IPS-18c (cell line): ENCODE results near the gene USP15.

Source experiments
- H3K4me3 ChIP-seq: 2 replicates; pipeline ENCODE4 v1.7.0; 2013; ENCODE audit warnings: low read depth, mild to moderate bottlenecking, low read length, moderate library complexity; ENCODE audit not compliant: insufficient read depth
- H3K9me3 ChIP-seq: one replicate; pipeline ENCODE4 v1.6.1; 2013; ENCODE audit warnings: mild to moderate bottlenecking, low read length, moderate library complexity; ENCODE audit not compliant: control insufficient read depth, insufficient read depth

Gene USP15

GRCh38 chr12:62296001-62296400 is 35.8 kb downstream of the USP15 start:
- Histone ChIP-seq H3K4me3 (no peak overlapping the region), H3K9me3 (no peaks in the 10 kb centered on the region)

GRCh38 chr12:62297321-62297720 is 37.1 kb downstream of the USP15 start:
- no peaks in the 10 kb centered on the region for H3K9me3 ChIP-seq
- no peak overlapping the region for H3K4me3 ChIP-seq

GRCh38 chr12:62299617-62300016 is 39.4 kb downstream of the USP15 start:
- no peak overlapping the region for H3K4me3 ChIP-seq

GRCh38 chr12:62301080-62301798 is 41.0 kb downstream of the USP15 start:
- no peaks in the 10 kb centered on the region for H3K9me3 ChIP-seq
- H3K4me3 ChIP-seq = no peak overlapping the region

More at GRCh38 chr12:62299617-62300016, 39.4 kb downstream of the USP15 start:
- H3K9me3 ChIP-seq = no peaks in the 10 kb centered on the region

GRCh38 chr12:62301799-62302133 is 41.6 kb downstream of the USP15 start:
- Histone ChIP-seq H3K9me3 (no peaks in the 10 kb centered on the region), H3K4me3 (no peak overlapping the region)

- Histone ChIP-seq H3K4me3 (no peak overlapping the region), H3K9me3 (no peaks in the 10 kb centered on the region)
These were observed 44.4 kb downstream of the USP15 start for GRCh38 chr12:62304560-62304959.

GRCh38 chr12:62305778-62306177 is 45.6 kb downstream of the USP15 start:
- H3K4me3 ChIP-seq = no peak overlapping the region
- no peaks in the 10 kb centered on the region for H3K9me3 ChIP-seq

GRCh38 chr12:62306569-62307530 is 46.6 kb downstream of the USP15 start:
- Histone ChIP-seq H3K9me3 (no peaks in the 10 kb centered on the region), H3K4me3 (no peak overlapping the region)

GRCh38 chr12:62308201-62308600 is 48.0 kb downstream of the USP15 start:
- no peak overlapping the region for H3K4me3 ChIP-seq
- H3K9me3 ChIP-seq = no peaks in the 10 kb centered on the region

GRCh38 chr12:62313727-62314380 is 53.6 kb downstream of the USP15 start:
- Histone ChIP-seq H3K4me3 (no peak overlapping the region), H3K9me3 (no peaks in the 10 kb centered on the region)

- Histone ChIP-seq H3K9me3 (no peaks in the 10 kb centered on the region), H3K4me3 (no peak overlapping the region)
These were observed 56.8 kb downstream of the USP15 start for GRCh38 chr12:62317017-62317416.

GRCh38 chr12:62319058-62319457 is 58.9 kb downstream of the USP15 start:
- Histone ChIP-seq H3K4me3 (no peak overlapping the region), H3K9me3 (no peaks in the 10 kb centered on the region)

GRCh38 chr12:62320054-62320453 is 59.9 kb downstream of the USP15 start:
- Histone ChIP-seq H3K4me3 (no peak overlapping the region), H3K9me3 (no peaks in the 10 kb centered on the region)

- Histone ChIP-seq H3K9me3 (no peaks in the 10 kb centered on the region), H3K4me3 (no peak overlapping the region)
These were observed 63.2 kb downstream of the USP15 start for GRCh38 chr12:62323386-62323785.

- Histone ChIP-seq H3K4me3 (no peak overlapping the region), H3K9me3 (no peaks in the 10 kb centered on the region)
These were observed 68.2 kb downstream of the USP15 start for GRCh38 chr12:62328296-62328921.

GRCh38 chr12:62331306-62331705 is 71.1 kb downstream of the USP15 start:
- Histone ChIP-seq H3K9me3 (no peaks in the 10 kb centered on the region), H3K4me3 (no peak overlapping the region)

GRCh38 chr12:62332598-62332997 is 72.4 kb downstream of the USP15 start:
- Histone ChIP-seq H3K4me3 (no peak overlapping the region), H3K9me3 (no peaks in the 10 kb centered on the region)
